GM23338 (cell line): ENCODE results near the gene CD22. TPM values are rescaled to one million over a fixed set of nuclear protein-coding genes. Genes with fewer than 3 reads are reported as not detected.

Experiments used
- ATAC-seq: fragments of 200-7000 bp; cut with Tn5 transposase; 3 replicates; pipeline ENCODE4 v1.9.1; 2020
- DNase-seq: peaks from one replicate; pipeline ENCODE4 v3.0.0-alpha.2; 2015; ENCODE audit warnings: low spot score
- H2AFZ ChIP-seq: fragments of 200-600 bp; sonication (generic); 2 replicates; pipeline ENCODE4 v1.8.0; 2016; ENCODE audit warnings: antibody characterized with exemption, mild to moderate bottlenecking, moderate library complexity
- H3F3A ChIP-seq: fragments of 200-600 bp; sonication (generic); replicated peaks from 2 replicates; pipeline ENCODE4 v1.8.0; 2017; ENCODE audit warnings: antibody characterized with exemption, mixed run types, low read depth
- H3K27ac ChIP-seq: fragments of 200-600 bp; sonication (generic); 2 replicates; pipeline ENCODE4 v1.6.1; 2016; ENCODE audit warnings: low read depth
- H3K27me3 ChIP-seq: fragments of 200-600 bp; sonication (generic); 2 replicates; pipeline ENCODE4 v1.8.0; 2016; ENCODE audit warnings: mild to moderate bottlenecking, mixed run types, moderate library complexity; ENCODE audit not compliant: insufficient read depth
- H3K36me3 ChIP-seq: fragments of 200-600 bp; sonication (generic); 2 replicates; pipeline ENCODE4 v1.8.0; 2016; ENCODE audit warnings: mild to moderate bottlenecking; ENCODE audit not compliant: insufficient read depth
- H3K4me1 ChIP-seq: fragments of 200-600 bp; sonication (generic); 2 replicates; pipeline ENCODE4 v1.8.0; 2016; ENCODE audit warnings: mild to moderate bottlenecking, moderate library complexity; ENCODE audit not compliant: insufficient read depth
- H3K4me2 ChIP-seq: fragments of 200-600 bp; sonication (generic); 2 replicates; pipeline ENCODE4 v1.7.1; 2017; ENCODE audit warnings: mixed run types
- H3K4me3 ChIP-seq: fragments of 200-600 bp; sonication (generic); 2 replicates; pipeline ENCODE4 v1.6.1; 2016; ENCODE audit warnings: mixed run types
- H3K79me2 ChIP-seq: fragments of 200-600 bp; sonication (generic); replicated peaks from 2 replicates; pipeline ENCODE4 v1.8.0; 2017; ENCODE audit warnings: mild to moderate bottlenecking; ENCODE audit not compliant: insufficient read depth
- H3K9me2 ChIP-seq: fragments of 200-600 bp; sonication (generic); 2 replicates; pipeline ENCODE4 v1.8.0; 2017; ENCODE audit not compliant: insufficient read depth
- H4K20me1 ChIP-seq: fragments of 200-600 bp; sonication (generic); replicated peaks from 2 replicates; pipeline ENCODE4 v1.8.0; 2017; ENCODE audit warnings: mild to moderate bottlenecking; ENCODE audit not compliant: insufficient read depth
- H3K27ac Mint-ChIP-seq: 2 replicates; pipeline ENCODE4 v1.8.0; 2020; ENCODE audit warnings: inconsistent platforms, mild to moderate bottlenecking, moderate library complexity, mixed read lengths
- H3K27me3 Mint-ChIP-seq: 3 replicates; pipeline ENCODE4 v1.8.0; 2022; ENCODE audit warnings: low read depth, mild to moderate bottlenecking, moderate library complexity, mixed read lengths, inconsistent platforms; ENCODE audit not compliant: insufficient read depth, poor library complexity
- H3K36me3 Mint-ChIP-seq: 3 replicates; pipeline ENCODE4 v1.8.0; 2021; ENCODE audit warnings: low read depth, mild to moderate bottlenecking, inconsistent platforms, moderate library complexity, mixed read lengths
- H3K4me1 Mint-ChIP-seq: 3 replicates; pipeline ENCODE4 v1.8.0; 2020; ENCODE audit warnings: mild to moderate bottlenecking, inconsistent platforms, mixed read lengths
- H3K4me3 Mint-ChIP-seq: 3 replicates; pipeline ENCODE4 v1.8.0; 2021; ENCODE audit warnings: moderate library complexity, mild to moderate bottlenecking, inconsistent platforms, mixed read lengths
- H3K9me3 Mint-ChIP-seq: 3 replicates; pipeline ENCODE4 v1.8.0; 2020; ENCODE audit warnings: moderate library complexity, mild to moderate bottlenecking, inconsistent platforms, mixed read lengths
- CREB1 ChIP-seq: fragments of 250-450 bp; sonication (Bioruptor Pico); IDR thresholded peaks from 2 replicates; pipeline ENCODE4 v1.5.0; 2020; ENCODE audit warnings: low read depth, mild to moderate bottlenecking, moderate library complexity
- CTCF ChIP-seq, 2 experiments: fragments of 200-600 bp in 1 of 2; sonication (generic) in 1 of 2; conservative IDR thresholded peaks; 2 replicates each; pipeline versions ENCODE4 v1.5.1 to v1.6.1; 2016 to 2017; ENCODE audit warnings: antibody characterized with exemption in 2 of 2, low read depth in 2 of 2, mild to moderate bottlenecking in 2 of 2, moderate library complexity in 1 of 2
- ETS1 ChIP-seq: IDR thresholded peaks from 2 replicates; pipeline ENCODE4 v1.6.1; 2016; ENCODE audit warnings: antibody characterized with exemption
- JUNB ChIP-seq: IDR thresholded peaks from one replicate; pipeline ENCODE4 v1.6.1; 2016; ENCODE audit warnings: antibody characterized with exemption; ENCODE audit not compliant: unreplicated experiment
- NANOG ChIP-seq: IDR thresholded peaks from 2 replicates; pipeline ENCODE4 v1.6.1; 2016; ENCODE audit warnings: antibody characterized with exemption, borderline replicate concordance
- POLR2AphosphoS5 ChIP-seq: IDR thresholded peaks from 2 replicates; pipeline ENCODE4 v1.6.1; 2016; ENCODE audit warnings: antibody characterized with exemption, low read depth
- REST ChIP-seq: IDR thresholded peaks from one replicate; pipeline ENCODE4 v1.6.1; 2018; ENCODE audit warnings: antibody characterized with exemption; ENCODE audit not compliant: unreplicated experiment
- STAT1 ChIP-seq: IDR thresholded peaks from one replicate; pipeline ENCODE4 v1.6.1; 2016; ENCODE audit warnings: antibody characterized with exemption; ENCODE audit not compliant: unreplicated experiment
- ZNF114 ChIP-seq: fragments of 250-450 bp; sonication (Bioruptor Pico); IDR thresholded peaks from 2 replicates; pipeline ENCODE4 v1.5.0; 2020; ENCODE audit warnings: mild to moderate bottlenecking, moderate library complexity
- ZNF331 ChIP-seq: fragments of 250-450 bp; sonication (Bioruptor Pico); IDR thresholded peaks from 2 replicates; pipeline ENCODE4 v1.5.0; 2020; ENCODE audit warnings: low read depth, mild to moderate bottlenecking, moderate library complexity
- ZNF462 ChIP-seq: fragments of 250-450 bp; sonication (Bioruptor Pico); IDR thresholded peaks from 2 replicates; pipeline ENCODE4 v1.5.0; 2020; ENCODE audit warnings: mild to moderate bottlenecking, moderate library complexity
- polyA plus RNA-seq: library from polyadenylated mRNA; unstranded; fragments of >200 nt; fragmentation: Nextera tagmentation; extraction: Ambion mirVana; gene quantifications from 2 replicates; pipeline ENCODE4 v1.2.1, GENCODE V29; 2016
- total RNA-seq: library from RNA; depleted of rRNA; stranded (reverse); fragments of >200 nt; shearing (Covaris generic); gene quantifications from 2 replicates; pipeline ENCODE4 v1.2.3, GENCODE V29; 2014

Gene CD22
- total and polyA plus RNA-seq, 2 experiments from 2014 or later: 0.10 to 0.32 TPM

- Histone ChIP-seq H3F3A (no peaks in the 10 kb centered on the region), H2AFZ (no peak overlapping the region), H3K4me2 (no peak overlapping the region), H3K79me2 (no peaks in the 10 kb centered on the region), H3K4me3 (no peak overlapping the region), H3K27me3 (no peaks in the 10 kb centered on the region), H3K36me3 (no peaks in the 10 kb centered on the region), H3K9me2 (no peaks in the 10 kb centered on the region), H4K20me1 (no peaks in the 10 kb centered on the region), H3K4me1 (no peaks in the 10 kb centered on the region), H3K27ac (no peak overlapping the region)
- H3K9me3 Mint-ChIP-seq: no peaks in the 10 kb centered on the region
- no peak overlapping the region for H3K27ac Mint-ChIP-seq
- H3K27me3 Mint-ChIP-seq: peaks cover 6% of the 10 kb centered on the region
- H3K4me3 Mint-ChIP-seq: no peak overlapping the region
- no peaks in the 10 kb centered on the region for H3K4me1 Mint-ChIP-seq
- no peaks in the 10 kb centered on the region for H3K36me3 Mint-ChIP-seq
- ATAC-seq: no peak
- no peak for DNase-seq
- TF ChIP-seq POLR2AphosphoS5: no peak
- TF ChIP-seq CTCF (conservative IDR thresholded peaks at IDR 0.05; ENCODE audit: low read depth in 2 of 2): no peak
- TF ChIP-seq STAT1: no peak
- no peak for TF ChIP-seq ETS1
- no peak for TF ChIP-seq REST
- no peak for TF ChIP-seq NANOG
- no peak for TF ChIP-seq CREB1 (CRISPR knock-in tag)
- no peak for TF ChIP-seq ZNF331
- TF ChIP-seq ZNF462: no peak
- no peak for TF ChIP-seq ZNF114 (CRISPR knock-in tag)
- no peak for TF ChIP-seq JUNB
These were observed 9.0 kb downstream of the CD22 start for GRCh38 chr19:35337984-35338296.
